Measurements from ENCODE around the gene CUX1. TPM values are rescaled to one million over a fixed set of nuclear protein-coding genes. Genes with fewer than 3 reads are reported as not detected.
"Not testable (repeated sequence)": the region's sequence is repeated elsewhere in the genome, so short reads cannot be mapped to it uniquely, and the experiment has no call there.

Gene CUX1
- total and polyA plus RNA-seq, 5 donors: 54.1 to 146 (median 109) TPM

- intact Hi-C loops (cut with DNase I): no loop called here
- 17% methylated on average over 7 of the region's 7 CpGs for WGBS
Observed at GRCh38 chr7:101913851-101914250, 96.4 kb downstream of the CUX1 start.

GRCh38 chr7:101915000-101915399, 97.6 kb downstream of the CUX1 start:
- intact Hi-C loops (cut with DNase I): no loop called here
- WGBS: 57% methylated on average over 15 of the region's 15 CpGs
- peaks cover 10% of the 10 kb centered on the region for H3K4me1 ChIP-seq (ENCODE audit: control insufficient read depth, insufficient read depth, low read length)

More at GRCh38 chr7:101913851-101914250, 96.4 kb downstream of the CUX1 start:
- no peaks in the 10 kb centered on the region for H3K27me3 ChIP-seq (ENCODE audit: control insufficient read depth, insufficient read depth)
- H3K4me3 ChIP-seq (ENCODE audit: low read length): no peak overlapping the region
- no peaks in the 10 kb centered on the region for H3K9me3 ChIP-seq (ENCODE audit: control insufficient read depth, low read length)
- DNase-seq (no peak), ATAC-seq (no peak)
- H3K4me1 ChIP-seq (ENCODE audit: control insufficient read depth, insufficient read depth, low read length): peaks cover 10% of the 10 kb centered on the region
- no peak overlapping the region for H3K27ac ChIP-seq (ENCODE audit: low read length)

GRCh38 chr7:101916041-101916800, 98.8 kb downstream of the CUX1 start:
- intact Hi-C loops (cut with DNase I): no loop called here
- no peak overlapping the region for H3K4me3 ChIP-seq (ENCODE audit: low read length)
- no peak overlapping the region for H3K27ac ChIP-seq (ENCODE audit: low read length)
- peaks cover 10% of the 10 kb centered on the region for H3K4me1 ChIP-seq (ENCODE audit: control insufficient read depth, insufficient read depth, low read length)
- no peak for ATAC-seq
- no peaks in the 10 kb centered on the region for H3K27me3 ChIP-seq (ENCODE audit: control insufficient read depth, insufficient read depth)
- no peak for DNase-seq
- no peaks in the 10 kb centered on the region for H3K9me3 ChIP-seq (ENCODE audit: control insufficient read depth, low read length)
- WGBS: 85% methylated on average over 31 of the region's 31 CpGs

More at GRCh38 chr7:101915000-101915399, 97.6 kb downstream of the CUX1 start:
- H3K4me3 ChIP-seq (ENCODE audit: low read length): no peak overlapping the region
- H3K9me3 ChIP-seq (ENCODE audit: control insufficient read depth, low read length): no peaks in the 10 kb centered on the region
- peak overlapping the region; percentile 89 for H3K27ac ChIP-seq (ENCODE audit: low read length)
- ATAC-seq: peak; percentile 34 to 48
- DNase-seq: peak; percentile 64 to 82 (median 78)
- no peaks in the 10 kb centered on the region for H3K27me3 ChIP-seq (ENCODE audit: control insufficient read depth, insufficient read depth)

- ATAC-seq (no peak), DNase-seq (no peak)
- no peak overlapping the region for H3K4me3 ChIP-seq (ENCODE audit: low read length)
- no peak overlapping the region for H3K27ac ChIP-seq (ENCODE audit: low read length)
- H3K4me1 ChIP-seq (ENCODE audit: control insufficient read depth, insufficient read depth, low read length): peaks cover 10% of the 10 kb centered on the region
- no peaks in the 10 kb centered on the region for H3K27me3 ChIP-seq (ENCODE audit: control insufficient read depth, insufficient read depth)
- intact Hi-C loops (cut with DNase I): no loop called here
- 95% methylated on average over 15 of the region's 15 CpGs for whole genome bisulfite sequencing
- no peaks in the 10 kb centered on the region for H3K9me3 ChIP-seq (ENCODE audit: control insufficient read depth, low read length)
Observed at GRCh38 chr7:101916876-101917275, 99.5 kb downstream of the CUX1 start.

GRCh38 chr7:101917566-101917965, 100.1 kb downstream of the CUX1 start:
- Histone ChIP-seq H3K4me1 (ENCODE audit: control insufficient read depth, insufficient read depth, low read length) (peaks cover 6% of the 10 kb centered on the region), H3K27me3 (ENCODE audit: control insufficient read depth, insufficient read depth) (no peaks in the 10 kb centered on the region), H3K4me3 (ENCODE audit: low read length) (no peak overlapping the region), H3K27ac (ENCODE audit: low read length) (no peak overlapping the region), H3K9me3 (ENCODE audit: control insufficient read depth, low read length) (no peaks in the 10 kb centered on the region)
- DNase-seq: no peak
- 93% methylated on average over 11 of the region's 11 CpGs for WGBS
- no peak for ATAC-seq
- intact Hi-C loops (cut with DNase I): no loop called here

GRCh38 chr7:101918426-101918825, 101.0 kb downstream of the CUX1 start:
- 93% methylated on average over 9 of the region's 9 CpGs for WGBS
- no peaks in the 10 kb centered on the region for H3K9me3 ChIP-seq (ENCODE audit: control insufficient read depth, low read length)
- H3K4me1 ChIP-seq (ENCODE audit: control insufficient read depth, insufficient read depth, low read length): peaks cover 5% of the 10 kb centered on the region
- ATAC-seq: no peak
- intact Hi-C loops (cut with DNase I): no loop called here
- H3K27ac ChIP-seq (ENCODE audit: low read length): no peak overlapping the region
- DNase-seq: no peak
- H3K27me3 ChIP-seq (ENCODE audit: control insufficient read depth, insufficient read depth): no peaks in the 10 kb centered on the region
- no peak overlapping the region for H3K4me3 ChIP-seq (ENCODE audit: low read length)

- intact Hi-C loops (cut with DNase I): no loop called here
Observed at GRCh38 chr7:101919363-101920115, 102.1 kb downstream of the CUX1 start.

GRCh38 chr7:101921061-101921460, 103.6 kb downstream of the CUX1 start:
- WGBS: 92% methylated on average over 11 of the region's 11 CpGs
- H3K4me3 ChIP-seq (ENCODE audit: low read length): no peak overlapping the region

More at GRCh38 chr7:101919363-101920115, 102.1 kb downstream of the CUX1 start:
- H3K9me3 ChIP-seq (ENCODE audit: control insufficient read depth, low read length): no peaks in the 10 kb centered on the region
- H3K4me3 ChIP-seq (ENCODE audit: low read length): no peak overlapping the region
- H3K4me1 ChIP-seq (ENCODE audit: control insufficient read depth, insufficient read depth, low read length): peaks cover 3% of the 10 kb centered on the region
- ATAC-seq (no peak), DNase-seq (no peak)
- H3K27me3 ChIP-seq (ENCODE audit: control insufficient read depth, insufficient read depth): no peaks in the 10 kb centered on the region
- no peak overlapping the region for H3K27ac ChIP-seq (ENCODE audit: low read length)
- WGBS: 89% methylated on average over 24 of the region's 24 CpGs

GRCh38 chr7:101921546-101922489, 104.4 kb downstream of the CUX1 start:
- DNase-seq; intact Hi-C loops (cut with DNase I); ATAC-seq; H3K9me3 ChIP-seq (ENCODE audit: control insufficient read depth, low read length); H3K4me1 ChIP-seq (ENCODE audit: control insufficient read depth, insufficient read depth, low read length); H3K27me3 ChIP-seq (ENCODE audit: control insufficient read depth, insufficient read depth); H3K4me3 ChIP-seq (ENCODE audit: low read length): not testable (repeated sequence)
- H3K27ac ChIP-seq (ENCODE audit: low read length): peak overlapping the region; percentile 56
- 93% methylated on average over 14 of the region's 14 CpGs for WGBS

More at GRCh38 chr7:101921061-101921460, 103.6 kb downstream of the CUX1 start:
- H3K27ac ChIP-seq (ENCODE audit: low read length): no peak overlapping the region
- DNase-seq: no peak
- H3K4me1 ChIP-seq (ENCODE audit: control insufficient read depth, insufficient read depth, low read length): no peaks in the 10 kb centered on the region
- H3K27me3 ChIP-seq (ENCODE audit: control insufficient read depth, insufficient read depth): no peaks in the 10 kb centered on the region
- ATAC-seq: no peak
- intact Hi-C loops (cut with DNase I): no loop called here
- no peaks in the 10 kb centered on the region for H3K9me3 ChIP-seq (ENCODE audit: control insufficient read depth, low read length)

- DNase-seq (no peak), ATAC-seq (peak in 1 of 2 donors; percentile 13)
- Histone ChIP-seq H3K4me3 (ENCODE audit: low read length) (no peak overlapping the region), H3K27me3 (ENCODE audit: control insufficient read depth, insufficient read depth) (no peaks in the 10 kb centered on the region), H3K4me1 (ENCODE audit: control insufficient read depth, insufficient read depth, low read length) (no peaks in the 10 kb centered on the region), H3K27ac (ENCODE audit: low read length) (peak overlapping the region; percentile 56), H3K9me3 (ENCODE audit: control insufficient read depth, low read length) (no peaks in the 10 kb centered on the region)
- 81% methylated on average over 24 of the region's 24 CpGs for WGBS
- intact Hi-C loops (cut with DNase I): no loop called here
Observed at GRCh38 chr7:101922631-101923601, 105.5 kb downstream of the CUX1 start.

Data from right cardiac atrium (tissue), 5 donors.